DMS53 (cell line): ENCODE data around the gene LSAMP.
A peak's percentile ranks its signal among the peaks of the same experiment; 100 is the strongest.

ENCODE experiments used
- DNase-seq: peaks from one replicate; lab custom pipeline; 2025; lab: John Stamatoyannopoulos, UW

LSAMP gene

DNA sequence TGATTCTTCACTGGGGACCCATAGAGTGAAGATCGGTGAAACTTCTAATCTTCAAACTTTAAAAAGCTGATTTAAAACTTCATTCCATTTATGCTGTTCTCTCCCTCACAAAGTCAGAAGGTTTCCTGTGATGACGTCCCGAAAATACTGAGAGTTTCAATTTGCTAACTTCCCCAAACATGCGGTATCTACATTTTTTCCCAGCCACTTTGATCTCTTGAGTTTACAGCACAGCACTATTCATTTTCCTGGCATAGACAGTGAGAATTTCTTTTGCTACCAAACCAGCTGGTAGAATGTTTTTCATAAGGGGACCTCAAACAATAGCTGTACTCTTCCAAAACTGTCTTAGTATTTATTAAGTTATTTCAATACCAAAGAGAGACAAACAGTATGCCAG, 156.8 kb downstream of the LSAMP start:
- DNase-seq: no peak

DNA sequence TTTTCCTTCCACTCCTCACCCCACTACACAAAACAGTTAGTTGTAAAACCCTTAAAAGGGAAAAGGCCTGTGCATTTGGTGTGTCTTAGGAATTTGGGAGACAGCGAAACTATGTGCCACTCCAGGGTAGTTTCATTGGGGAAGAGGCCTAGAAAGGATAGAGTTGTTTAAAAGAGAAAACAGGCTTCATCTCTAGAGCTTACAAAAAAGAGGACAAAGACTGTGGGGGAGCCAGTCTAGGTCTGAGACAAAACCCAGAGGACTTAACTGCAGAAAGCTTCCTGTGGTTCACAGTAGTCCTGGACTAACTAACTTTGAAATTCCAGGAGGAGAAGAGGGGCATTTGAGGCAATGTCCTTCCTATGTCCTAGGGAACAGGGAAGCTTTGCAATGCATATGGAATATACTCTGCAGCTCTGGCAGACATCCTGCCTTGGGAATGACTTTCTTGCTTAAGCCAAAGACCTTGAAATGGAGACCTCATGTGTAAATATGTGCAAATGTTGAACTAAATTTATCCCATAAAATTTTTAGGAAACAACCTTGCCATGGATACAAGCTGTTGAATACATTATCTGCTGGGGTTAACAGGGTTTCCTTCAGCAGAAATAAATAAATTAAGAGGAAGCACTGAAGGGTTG, 159.4 kb downstream of the LSAMP start:
- DNase-seq: no peak

DNA sequence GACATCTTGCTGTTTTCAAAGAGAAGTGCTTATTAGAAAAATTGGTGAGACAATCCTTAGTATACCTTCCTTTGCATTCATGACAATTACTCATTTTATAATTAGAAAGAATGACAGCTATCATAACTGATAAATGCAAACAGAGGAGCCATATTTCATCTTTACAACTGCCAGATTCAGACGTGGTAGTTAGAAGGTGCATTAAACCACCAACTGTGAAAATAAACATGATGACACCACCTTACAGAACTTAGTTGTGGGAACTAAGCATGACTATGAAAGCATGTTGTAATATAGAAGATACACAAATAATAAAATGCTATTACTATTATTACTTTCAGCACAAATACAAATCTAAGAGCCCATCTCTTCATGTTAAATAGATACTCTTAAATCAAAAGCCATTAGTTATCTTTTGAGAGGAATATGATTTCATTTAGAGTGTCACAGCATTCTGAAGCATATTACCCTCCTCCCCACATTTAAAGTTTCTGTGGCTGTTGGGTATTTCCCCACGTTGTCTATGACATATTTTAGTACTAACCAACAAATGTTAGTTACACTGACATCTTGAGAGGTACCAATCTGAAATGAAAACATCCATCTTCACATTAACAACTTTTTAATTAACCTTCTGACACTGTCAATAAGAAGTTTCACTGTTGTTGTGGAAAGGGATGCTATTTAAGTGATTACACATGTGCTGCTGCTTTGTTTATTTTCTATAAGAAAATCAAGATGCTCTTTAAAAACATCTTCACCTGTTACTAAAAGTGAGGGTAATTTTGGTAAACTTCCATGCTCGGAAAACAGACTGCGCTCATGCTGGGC, 163.8 kb downstream of the LSAMP start:
- no peak for DNase-seq

DNA sequence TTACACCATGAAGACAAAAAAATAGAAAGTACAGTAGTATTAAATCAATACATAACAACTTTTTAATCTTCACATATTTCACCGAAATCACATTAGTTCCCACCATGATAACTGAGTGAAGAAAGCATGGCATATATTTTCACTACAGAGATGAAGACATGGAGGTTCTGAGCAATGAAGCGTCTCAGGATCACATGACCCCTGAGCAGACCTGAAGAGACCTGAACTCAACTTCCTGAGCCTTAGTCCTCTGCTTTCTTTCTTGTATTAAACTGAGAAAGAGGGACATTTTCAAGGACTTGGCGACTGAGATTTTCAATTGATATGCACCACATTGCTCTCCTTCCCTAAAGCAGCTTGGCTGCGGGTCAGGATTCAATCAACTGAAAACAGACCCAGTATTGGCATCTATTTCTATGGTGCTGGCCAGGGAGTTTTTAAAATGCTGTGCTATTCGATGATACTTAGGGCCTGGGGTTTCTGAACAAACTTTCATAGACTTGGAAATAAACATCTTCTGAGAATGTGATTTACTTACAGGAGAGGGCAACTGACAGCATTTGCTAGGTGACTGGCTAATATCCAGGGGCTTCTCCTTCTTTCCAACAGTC, 165.1 kb downstream of the LSAMP start:
- DNase-seq: no peak

DNA sequence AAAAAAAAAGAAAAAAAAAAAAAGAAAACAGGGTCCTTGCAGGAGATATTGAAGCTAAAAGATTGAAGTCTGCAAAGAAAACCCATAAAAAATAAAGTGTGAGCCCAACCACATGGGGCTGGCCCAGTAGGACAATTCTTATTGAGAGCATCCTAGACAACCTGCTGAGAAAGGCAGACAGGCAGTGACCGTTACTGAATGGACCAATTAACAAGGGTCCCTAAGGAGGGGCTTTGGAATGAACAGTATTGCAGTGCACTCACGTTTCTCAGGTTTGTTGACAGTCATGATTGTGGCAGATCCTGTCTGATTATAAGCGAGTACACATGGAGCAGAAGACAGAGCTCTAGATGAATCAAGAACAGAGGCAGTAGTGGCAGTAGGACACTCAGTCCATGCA, 168.6 kb downstream of the LSAMP start:
- DNase-seq: no peak

DNA sequence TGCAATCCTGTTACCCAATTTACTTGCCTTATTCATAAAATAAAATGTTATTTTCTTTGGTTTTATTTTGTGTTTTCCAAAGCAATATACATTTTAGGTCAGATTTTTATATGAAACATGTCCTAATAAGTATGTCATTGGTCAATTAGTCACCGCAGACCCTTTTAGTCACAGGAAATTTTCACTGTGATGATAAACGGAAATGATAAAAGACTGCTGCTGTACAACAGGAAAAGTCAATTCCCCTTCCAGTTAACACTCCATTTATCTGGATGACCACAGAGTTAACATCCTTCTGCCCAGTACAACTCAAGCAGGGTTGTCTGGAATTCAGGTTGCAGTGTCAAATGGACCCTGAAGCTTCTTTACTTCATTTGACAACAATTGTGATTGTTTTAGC, 175.2 kb downstream of the LSAMP start:
- DNase-seq: no peak

DNA sequence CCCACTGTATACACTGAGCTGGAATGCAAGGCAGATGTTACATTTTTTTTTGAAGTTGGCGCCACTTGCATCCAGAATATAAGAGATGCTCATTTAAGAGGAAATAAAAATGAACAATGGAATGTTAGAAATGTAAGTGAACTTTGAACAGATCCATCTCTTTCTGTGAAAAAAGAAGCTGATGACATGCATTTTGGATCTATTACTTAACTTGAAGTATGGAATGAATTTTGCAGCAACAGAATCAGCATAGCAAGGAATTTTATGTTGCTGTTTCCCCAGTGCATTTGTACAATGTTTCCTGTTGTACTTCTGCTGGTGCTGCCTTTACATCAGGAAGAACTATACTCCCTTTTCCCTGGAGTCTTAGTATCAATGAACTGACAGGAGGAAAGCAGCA, 178.2 kb downstream of the LSAMP start:
- no peak for DNase-seq

DNA sequence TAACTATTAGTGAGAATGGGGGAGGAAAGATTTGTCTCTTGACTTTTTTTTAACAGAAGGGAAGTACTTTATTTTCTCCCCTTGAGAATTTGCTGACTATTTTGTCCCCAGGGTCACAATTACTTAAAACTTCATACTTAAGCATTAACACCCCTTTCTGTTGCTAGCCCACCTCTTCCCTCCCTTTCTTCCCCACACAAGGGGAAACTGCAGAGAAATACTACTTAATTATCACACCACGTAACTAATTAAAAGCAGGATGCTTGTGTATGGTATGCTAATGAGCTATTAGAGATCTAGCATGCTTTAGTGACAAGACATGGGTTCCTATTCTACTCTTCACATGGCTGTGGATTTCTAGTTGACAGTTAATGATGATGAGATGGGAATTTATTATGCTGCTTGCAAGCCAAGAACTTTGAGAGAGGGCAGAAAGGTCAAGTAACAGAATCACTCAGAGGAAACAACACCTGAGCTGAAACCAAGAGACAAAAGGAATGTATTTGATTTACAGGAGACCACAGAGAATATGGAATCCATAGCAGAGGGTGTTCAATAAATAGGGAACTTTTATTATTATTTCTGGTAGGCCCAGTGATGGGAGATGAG, 179.2 kb downstream of the LSAMP start:
- DNase-seq: no peak

DNA sequence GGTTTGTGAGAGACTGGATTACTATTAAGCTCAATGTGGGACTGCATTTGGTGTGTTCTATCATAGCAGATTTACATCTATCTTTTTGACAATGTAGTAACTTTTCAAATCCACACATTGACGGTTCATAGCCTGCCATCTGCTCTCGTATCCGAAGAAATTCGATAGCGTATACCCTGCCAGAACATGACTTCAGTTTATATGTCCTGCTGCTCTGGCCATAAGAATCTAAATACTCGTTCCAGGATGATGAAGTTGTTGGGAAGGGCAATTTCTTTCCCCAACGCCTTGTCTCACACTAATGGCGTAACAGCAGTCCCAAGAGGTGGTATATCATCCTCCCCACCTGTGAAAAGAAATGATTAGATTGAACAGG, 180.0 kb downstream of the LSAMP start:
- DNase-seq: no peak

DNA sequence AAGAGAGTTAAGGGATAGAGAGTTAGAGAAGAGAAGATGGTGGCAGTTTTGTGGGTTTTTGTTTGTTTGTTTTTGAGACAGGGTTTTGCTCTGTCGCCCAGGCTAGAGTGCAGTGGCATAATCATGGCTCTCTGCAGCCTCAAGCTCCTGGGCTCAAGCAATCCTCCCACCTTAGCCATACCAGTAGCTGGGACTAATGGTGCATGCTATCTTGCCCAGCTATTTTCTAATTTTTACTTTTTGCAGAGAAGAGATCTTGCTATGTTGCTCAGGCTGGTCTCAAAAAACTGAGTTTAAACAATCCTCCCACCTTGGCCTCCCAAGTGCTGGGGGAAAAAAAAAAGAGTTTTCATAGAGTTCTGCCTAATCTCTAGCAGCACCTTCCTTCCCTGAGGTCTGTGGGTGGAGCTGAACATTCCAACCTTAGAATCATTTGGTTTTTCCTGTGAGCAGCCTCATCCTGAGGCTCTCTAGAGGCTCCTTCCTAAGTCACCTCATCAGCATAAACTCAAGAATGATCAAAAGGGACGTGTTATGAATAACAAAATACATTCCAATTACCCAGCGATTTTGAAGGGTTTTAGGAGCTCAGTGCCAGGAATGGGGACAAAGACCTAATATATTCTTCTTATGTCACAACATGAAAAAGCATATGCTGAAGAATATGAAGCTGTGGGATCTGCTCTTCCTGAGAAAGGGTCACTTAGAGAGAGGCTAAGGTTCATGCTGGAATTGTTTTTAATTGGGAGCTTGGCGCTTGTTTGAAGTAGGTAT, 180.6 kb downstream of the LSAMP start:
- no peak for DNase-seq

DNA sequence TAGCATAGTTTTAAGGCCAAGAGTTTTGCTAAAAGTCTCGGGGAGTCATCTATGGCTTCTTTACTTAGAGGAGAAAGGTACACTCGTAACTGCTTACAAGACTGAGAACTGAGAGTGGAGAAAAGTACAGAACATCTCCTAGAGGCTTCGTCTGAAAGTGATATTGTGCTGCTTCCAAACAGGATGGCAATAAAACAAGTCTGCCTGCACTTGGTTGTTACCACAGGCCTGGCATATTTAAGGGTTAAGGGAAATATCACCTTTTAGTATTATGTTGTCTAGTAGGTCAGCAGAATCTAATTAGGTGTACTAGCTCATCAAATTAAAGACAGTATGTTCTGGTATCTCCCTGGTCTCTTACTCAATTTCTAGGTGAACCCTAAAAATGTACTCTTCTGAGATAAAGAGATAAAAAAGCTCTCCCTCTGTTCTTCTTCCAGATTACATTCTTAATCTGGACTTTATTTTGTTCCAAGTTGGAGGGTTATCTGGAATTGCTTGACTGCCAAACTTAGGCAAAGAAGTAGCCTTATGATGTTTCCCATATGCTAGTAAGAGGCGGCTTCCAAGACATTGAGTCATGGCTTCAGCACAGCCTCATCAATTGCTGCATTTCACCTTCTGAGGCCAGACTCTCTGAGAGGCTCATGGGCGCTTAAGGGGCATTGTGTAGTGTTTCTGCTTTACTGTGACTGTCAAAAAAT, 181.3 kb downstream of the LSAMP start:
- no peak for DNase-seq

DNA sequence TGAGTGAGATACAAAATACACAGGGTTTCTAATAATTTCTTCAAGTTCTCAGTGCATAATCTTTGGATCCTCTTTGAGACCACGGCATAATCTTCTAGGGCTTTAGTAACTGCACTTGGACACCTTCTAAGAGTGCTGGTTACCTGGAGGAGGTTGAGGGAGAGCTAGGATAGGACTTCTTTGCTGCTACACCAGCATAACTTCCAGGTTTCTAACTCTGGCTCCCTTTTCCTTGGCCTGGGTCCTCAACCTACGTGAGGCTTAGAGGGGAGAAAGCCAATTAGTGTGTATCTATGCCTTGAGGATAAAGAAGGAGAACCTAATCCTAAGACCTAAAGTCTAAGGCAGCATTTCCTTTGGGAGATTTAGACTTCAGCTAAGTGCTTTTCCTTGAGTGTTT, 184.8 kb downstream of the LSAMP start:
- DNase-seq: no peak

DNA sequence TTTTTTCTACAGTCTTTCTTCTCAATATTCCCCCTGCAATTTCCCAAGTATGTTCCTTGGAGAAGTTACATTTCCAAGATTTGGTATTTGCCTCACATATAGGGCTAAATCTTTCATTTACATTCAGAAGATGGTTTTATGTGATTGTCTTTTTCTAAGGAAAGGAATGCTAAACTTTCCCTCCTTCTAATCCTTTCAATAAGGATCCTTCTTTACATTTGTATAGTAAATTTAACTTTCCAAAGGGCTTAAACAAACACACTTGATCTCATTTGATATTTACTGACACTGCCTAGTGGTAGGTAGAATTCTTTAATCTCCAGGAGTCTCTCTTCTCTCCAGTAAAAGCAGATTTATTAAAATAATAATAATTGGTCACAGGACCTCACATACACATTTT, 185.3 kb downstream of the LSAMP start:
- no peak for DNase-seq

DNA sequence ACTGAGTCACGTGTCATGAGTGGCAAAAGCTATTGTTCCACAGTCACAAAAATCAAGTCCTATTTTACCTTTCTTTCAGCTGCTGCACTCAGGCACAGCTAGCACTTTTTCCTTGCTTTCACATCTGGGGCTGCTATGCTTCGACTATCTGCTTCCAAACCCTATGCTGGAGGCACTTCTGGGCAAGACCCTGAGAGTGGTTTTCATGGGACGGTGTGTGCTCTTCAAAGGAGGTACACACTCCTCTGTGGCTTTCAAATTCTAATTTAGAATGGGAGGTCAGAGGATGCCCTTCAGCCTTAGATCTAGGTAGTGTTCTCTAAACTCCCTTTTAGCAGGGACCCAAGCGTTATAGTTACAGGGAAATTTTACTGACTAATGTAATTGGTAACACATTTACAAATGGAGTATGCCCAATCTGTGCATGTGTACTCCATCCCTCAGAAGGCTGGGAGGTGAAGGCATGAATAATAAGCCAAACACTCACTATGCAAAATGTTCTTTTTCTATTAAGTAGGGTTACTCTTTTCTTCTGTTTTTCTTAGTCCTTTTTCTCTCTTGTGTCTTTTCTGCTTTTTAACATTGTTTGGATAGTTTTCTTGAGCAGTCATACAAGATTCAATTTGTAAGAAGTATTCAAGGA, 188.3 kb downstream of the LSAMP start:
- no peak for DNase-seq

DNA sequence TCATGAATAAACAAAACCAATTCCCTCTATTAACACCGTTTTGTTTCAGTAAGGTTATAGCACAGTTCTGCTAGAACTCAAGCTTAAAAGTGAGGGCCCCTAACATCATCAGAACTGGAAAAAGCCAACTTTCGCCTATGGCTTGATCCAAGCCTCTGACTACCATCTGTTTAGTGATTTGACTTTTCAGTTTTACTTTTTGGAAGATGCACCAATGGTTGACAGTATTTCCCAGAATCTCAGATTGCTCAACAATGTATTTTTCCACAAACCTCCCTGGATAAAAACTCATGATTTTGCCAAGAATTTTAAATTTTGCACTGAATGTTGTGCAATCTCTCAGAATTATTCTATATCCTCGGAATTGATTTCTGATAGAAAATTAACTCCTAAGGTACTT, 190.7 kb downstream of the LSAMP start:
- no peak for DNase-seq

DNA sequence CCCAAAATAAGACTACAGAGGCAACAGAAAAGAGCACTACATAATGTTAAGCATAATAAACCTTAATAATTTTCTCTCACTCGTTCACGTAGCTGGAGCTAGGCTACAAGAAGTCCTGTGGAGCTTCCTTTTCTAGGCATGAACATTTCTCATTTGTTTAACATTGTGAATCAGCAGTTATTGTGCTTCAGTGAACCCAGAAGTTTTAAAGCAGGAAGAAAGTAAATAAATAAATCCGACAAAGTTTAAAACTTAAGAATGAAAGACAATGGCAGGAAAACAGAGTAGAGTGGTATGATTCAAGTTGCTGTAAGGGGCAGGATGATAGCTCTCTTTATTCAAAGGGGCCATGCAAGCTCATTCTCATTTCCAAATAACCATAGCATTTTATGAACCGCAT, 191.8 kb downstream of the LSAMP start:
- DNase-seq: peak; percentile 2

DNA sequence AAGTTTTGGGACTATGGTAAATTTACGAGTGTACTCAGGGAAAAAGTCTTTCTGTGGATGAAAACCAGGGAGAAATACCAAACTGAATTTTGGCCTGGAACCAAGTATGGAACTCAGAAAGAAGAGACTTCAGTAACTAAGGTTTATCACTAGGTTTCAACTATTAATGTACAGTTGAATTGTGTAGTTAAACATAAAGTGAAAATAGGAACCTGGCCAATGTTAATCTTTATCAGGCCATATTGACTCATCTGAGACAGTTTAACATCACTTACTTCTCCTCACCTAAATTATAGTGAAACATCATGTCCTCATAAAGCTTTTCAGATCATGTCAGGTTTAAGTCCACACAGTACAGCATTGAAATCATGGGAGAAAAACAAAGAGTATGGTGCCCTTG, 197.7 kb downstream of the LSAMP start:
- DNase-seq: no peak

DNA sequence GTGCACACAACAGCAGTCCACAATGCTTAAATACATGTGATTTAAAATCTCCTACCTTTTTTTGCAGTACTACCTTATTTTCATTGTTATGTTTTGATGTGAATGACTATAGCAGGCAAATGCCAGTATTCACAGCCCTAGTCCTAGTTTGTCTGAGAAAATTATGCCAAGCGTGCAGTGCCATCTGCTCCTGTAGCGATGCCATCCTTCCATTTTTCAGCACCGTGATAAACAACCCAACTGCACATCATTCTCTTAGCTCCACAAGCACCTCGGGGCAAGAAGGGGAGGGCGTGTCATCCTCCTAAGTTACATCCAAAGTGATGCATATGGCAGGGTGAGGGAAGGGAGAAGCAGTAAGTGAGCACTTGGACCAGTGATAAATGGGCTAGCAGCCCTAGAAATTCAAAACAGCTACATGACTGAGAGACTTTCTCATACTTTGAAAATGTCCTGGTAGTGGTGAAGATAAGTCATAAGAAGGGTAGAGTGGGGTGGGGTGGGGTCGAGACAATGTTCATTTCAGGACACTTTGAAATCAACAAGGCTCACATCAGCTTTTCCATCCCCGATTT, 198.8 kb downstream of the LSAMP start:
- no peak for DNase-seq

DNA sequence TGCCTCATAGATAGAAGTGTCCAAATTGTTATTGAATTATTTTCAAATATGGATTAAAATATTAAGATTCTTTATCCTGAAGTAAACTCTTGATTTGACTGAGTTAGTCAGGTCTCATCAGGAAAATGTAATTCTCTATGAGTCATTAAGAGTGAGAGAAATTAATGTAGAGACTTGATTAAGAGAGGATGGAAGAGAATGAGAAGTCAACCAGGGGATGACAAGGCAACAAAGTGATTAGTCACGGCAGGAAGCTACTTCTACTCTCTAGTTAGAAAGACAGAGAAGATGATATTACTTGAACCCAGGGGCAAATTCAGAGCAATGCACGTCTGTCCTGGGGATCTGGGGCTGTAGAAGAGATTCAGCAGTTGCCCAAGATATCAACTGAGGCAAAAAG, 202.5 kb downstream of the LSAMP start:
- DNase-seq: no peak

DNA sequence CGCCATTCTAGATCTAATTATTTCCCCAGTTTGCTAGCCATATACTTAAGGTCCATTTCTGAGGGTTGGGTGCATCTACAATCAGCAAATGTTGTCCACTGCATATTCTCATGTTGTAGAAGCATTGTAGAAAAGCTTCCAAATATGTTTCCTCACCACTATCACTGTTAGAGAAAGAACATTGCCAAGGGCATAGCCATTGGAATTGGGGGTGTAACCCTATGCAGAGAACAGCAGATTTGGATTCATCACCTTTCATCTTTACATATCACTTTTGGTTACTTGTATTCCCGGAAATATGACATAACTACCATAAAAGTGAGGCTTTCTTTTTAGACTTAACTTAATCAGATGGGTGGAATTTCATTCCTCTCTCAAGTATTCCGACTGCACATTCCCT, 203.6 kb downstream of the LSAMP start:
- DNase-seq: no peak

DNA sequence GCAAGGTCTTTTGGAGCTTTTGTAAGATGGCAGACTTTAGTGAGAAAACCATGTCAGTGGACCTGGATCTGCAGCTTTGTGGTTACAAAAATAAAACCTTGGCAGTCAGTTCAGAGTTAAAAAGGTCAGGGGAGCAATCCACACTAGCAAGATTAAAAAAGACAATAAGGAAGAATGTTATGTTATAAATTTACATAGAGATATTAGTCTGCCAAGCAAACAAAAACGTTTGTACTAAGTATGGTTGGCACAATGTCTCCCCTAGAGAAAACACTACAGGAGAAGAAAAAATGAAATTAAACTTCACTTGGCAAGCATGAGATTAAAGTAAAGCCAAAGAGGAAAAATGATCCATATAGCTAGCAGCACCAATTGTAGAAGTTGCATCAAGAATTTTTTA, 205.0 kb downstream of the LSAMP start:
- no peak for DNase-seq
